GM12891 (cell line): ENCODE measurements around the gene SACS.
A peak's percentile ranks its signal among the peaks of the same experiment; 100 is the strongest.
"Not testable (repeated sequence)": the region's sequence is repeated elsewhere in the genome, so short reads cannot be mapped to it uniquely, and the experiment has no call there.

Source experiments
- DNase-seq: peaks from one replicate; pipeline ENCODE4 v3.0.0; 2011; ENCODE audit warnings: low spot score; ENCODE audit not compliant: insufficient read length
- FAIRE-seq: peaks from 2 replicates; lab custom pipeline; 2011; peaks lifted over from hg19 to GRCh38; lab: Jason Lieb, UNC
- PAX5 ChIP-seq: IDR thresholded peaks from 2 replicates; pipeline ENCODE4 v1.6.1; 2011; ENCODE audit warnings: low read length, moderate library complexity, mild to moderate bottlenecking; ENCODE audit not compliant: insufficient read depth, severe bottlenecking
- POLR2A ChIP-seq: IDR thresholded peaks from 2 replicates; pipeline ENCODE4 v1.6.1; 2011; ENCODE audit warnings: low read depth, low read length, control low read depth
- POLR2AphosphoS5 ChIP-seq: IDR thresholded peaks from 2 replicates; pipeline ENCODE4 v1.6.1; 2011; ENCODE audit warnings: low read depth, low read length, control low read depth
- POU2F2 ChIP-seq: IDR thresholded peaks from 2 replicates; pipeline ENCODE4 v1.6.1; 2011; ENCODE audit warnings: low read depth, mild to moderate bottlenecking, control low read depth, low read length, moderate library complexity
- SPI1 ChIP-seq: IDR thresholded peaks from 2 replicates; pipeline ENCODE4 v1.6.1; 2011; ENCODE audit warnings: low read depth, low read length, control low read depth
- TAF1 ChIP-seq: IDR thresholded peaks from 2 replicates; pipeline ENCODE4 v1.6.1; 2011; ENCODE audit warnings: low read depth, low read length, control low read depth

Gene SACS

DNA sequence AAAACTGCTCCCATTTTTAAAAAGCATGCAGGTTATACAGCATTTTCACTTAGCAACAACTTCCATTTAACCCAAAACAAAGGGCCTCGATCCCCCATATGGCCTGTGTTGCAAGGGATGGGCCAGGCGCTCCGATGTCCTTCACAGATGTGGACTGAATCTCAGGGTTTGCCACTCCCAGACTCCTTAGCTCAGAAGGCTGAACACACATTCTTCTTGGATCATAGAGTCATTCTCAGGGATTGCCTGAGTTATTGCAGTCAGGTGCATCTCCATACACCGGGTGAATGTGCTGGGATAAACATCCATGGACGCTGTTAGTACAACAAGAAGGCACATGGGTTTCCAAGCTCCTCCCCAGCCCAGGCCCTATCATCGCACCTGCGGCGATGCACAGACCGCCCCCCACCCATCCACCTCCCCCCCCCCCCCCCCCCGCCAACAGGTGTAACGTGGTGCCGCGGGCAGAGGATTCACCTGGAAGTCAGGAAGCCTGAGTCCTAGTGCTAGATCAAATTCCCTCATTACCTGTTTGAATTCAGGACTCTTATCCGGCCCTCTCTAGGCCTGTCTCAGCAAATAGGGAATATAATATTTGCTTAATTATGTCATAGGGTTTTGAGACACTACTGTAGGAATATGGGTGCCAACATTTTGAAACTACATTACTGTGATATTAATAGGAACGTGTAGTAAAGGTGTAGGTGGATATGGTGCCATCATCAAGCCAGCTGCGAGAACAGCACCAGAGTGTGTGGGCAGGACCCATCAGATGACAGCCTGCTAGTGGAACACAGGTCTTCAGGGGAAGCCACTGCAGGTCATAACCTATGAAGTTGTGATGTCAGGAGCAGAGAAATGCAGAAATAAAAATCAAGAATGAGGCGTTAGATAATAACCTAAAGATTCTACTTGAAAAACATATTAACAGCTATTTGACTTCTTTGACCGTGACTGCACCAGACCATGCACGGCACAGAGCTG, 110.9 kb downstream of the SACS start:
- no peak for DNase-seq
- FAIRE-seq = no peak
- TF ChIP-seq POU2F2 (no peak), POLR2AphosphoS5 (no peak), SPI1 (no peak), TAF1 (no peak), PAX5 (no peak), POLR2A (no peak)

DNA sequence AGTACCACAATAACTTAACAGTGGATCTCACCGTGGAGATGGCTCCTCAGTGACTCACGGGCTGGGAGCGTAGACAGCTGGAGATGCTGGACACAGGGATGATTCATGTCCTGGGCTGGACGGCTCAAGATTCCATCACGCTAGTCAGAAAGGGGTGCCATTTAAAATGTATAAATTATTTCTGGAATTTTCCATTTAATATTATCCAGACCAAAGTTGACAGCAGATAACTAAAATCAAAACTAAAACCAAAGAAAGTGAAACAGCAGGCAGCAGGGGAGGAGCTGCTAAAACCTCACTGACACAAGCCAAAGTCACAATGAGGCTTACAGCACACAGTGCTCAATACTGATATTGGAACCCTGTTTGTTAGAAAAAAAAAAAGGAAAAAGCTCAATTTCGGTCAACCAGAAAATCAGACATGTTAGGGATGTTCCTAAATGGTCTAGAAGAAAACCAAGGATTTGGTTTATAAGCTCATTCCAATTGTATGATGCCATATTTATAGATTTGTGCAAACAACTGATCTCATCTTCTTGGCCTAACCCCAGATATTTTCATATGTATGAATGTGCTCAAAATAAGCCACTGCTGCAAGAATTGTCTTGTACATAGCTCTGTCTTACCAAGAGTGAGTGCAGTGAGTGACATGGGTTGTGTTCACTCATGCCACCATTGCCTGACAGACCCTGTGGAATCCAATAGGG, 111.8 kb downstream of the SACS start:
- peak; percentile 56 for FAIRE-seq
- TF ChIP-seq POLR2A = no peak
- no peak for TF ChIP-seq POU2F2
- TF ChIP-seq SPI1 = no peak
- no peak for TF ChIP-seq POLR2AphosphoS5
- no peak for TF ChIP-seq PAX5
- TF ChIP-seq TAF1 = no peak

DNA sequence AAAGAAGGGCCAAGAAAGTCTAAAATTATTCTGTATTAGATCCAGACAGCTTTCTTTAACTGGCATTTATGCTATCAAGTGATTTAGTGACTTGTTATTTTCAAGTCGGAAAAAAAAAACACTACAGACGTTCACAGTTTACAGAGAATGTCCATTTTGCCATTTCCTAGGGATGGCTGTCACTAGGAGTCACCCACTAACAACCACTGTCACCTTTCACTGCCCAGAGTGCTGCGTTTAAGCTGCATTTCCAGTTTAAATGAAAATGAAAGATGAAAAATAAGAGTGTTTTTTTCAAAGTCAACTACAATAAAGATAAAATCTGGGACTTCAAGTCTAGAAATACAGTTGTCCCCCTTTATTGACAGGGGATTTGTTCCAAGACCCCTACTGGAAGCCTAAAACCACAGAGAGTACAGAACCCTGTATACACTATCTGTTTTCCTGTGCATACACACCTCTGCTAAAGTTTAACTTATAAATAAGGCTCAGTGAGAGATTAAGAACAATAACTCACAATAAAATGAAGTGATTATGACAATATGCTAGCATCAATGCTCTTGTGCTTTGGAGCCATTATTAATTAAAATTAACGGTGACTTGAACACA, 112.5 kb downstream of the SACS start:
- DNase-seq = no peak
- FAIRE-seq = no peak
- no peak for TF ChIP-seq TAF1
- TF ChIP-seq SPI1 = no peak

More for the DNA sequence above, 111.8 kb downstream of the SACS start:
- DNase-seq = peak; percentile 25

DNA sequence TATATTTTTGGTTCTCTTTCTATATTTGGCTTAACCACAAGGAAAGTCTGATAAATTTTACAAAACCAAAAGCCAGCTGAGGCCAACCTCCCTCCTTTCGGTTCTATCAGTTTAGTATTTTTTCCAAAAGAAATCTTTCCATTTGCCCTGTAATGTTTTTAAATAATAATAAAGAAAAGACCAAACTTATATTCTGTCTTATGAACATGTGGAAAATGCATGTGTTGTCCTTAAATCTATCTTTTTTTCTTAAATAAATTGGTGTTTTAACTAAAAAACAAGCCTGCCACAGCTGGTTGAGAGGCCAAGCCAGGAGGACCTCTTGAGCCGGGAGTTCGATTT, 113.6 kb downstream of the SACS start:
- TF ChIP-seq TAF1 (no peak), PAX5 (no peak), SPI1 (no peak), POLR2A (no peak), POLR2AphosphoS5 (no peak)
- FAIRE-seq (no peak), DNase-seq (no peak)

DNA sequence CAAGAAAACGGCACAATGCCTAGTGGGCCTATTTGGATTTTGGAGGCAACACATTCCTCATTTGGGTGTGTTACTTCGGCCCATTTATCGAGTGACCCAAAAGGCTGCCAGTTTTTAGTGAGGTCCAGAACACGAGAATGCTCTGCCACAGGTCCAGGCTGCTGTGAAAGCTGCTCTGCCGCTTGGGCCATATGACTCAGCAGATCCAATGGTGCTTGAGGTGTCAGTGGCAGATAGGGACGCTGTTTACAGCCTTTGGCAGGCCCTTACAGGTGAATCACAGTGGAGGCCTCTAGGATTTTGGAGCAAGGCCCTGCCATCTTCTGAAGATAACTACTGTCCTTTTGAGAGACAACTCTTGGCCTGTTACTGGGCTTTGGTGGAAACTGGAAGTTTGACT, 118.7 kb downstream of the SACS start:
- not testable (repeated sequence) for FAIRE-seq, DNase-seq

- no peak for TF ChIP-seq POLR2AphosphoS5
- no peak for TF ChIP-seq PAX5
- no peak for TF ChIP-seq SPI1
- no peak for TF ChIP-seq POU2F2
- TF ChIP-seq POLR2A = no peak
- no peak for TF ChIP-seq TAF1
- FAIRE-seq (no peak), DNase-seq (no peak)
Measured at GRCh38 chr13:23292586-23292985, 140.9 kb downstream of the SACS start.

DNA sequence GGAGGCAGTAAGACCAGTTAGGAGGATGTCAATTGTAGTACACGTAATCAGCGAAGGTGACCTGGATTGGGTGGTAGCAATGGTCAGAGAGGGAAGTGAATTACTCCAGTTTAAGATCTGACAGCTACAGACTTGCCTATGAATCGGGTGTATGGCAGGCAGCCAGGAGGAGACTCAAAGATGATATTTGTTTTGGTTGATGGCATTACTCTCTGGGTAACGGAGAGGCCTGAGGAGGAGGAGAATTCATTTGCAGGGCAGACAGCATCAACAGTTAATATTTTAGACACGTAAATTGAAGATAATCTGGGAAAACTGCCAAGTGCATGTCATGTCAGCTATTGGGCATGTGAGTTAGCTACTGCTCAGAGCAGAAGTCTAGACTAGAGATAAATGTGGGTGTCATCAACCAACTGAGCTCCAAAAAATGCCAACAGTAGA, 143.6 kb downstream of the SACS start:
- FAIRE-seq (no peak), DNase-seq (no peak)
- no peak for TF ChIP-seq TAF1
- TF ChIP-seq POU2F2 = no peak
- TF ChIP-seq POLR2AphosphoS5 = no peak

- DNase-seq = no peak
- no peak for FAIRE-seq
- TF ChIP-seq POU2F2 (no peak), POLR2A (no peak), POLR2AphosphoS5 (no peak), PAX5 (no peak), TAF1 (no peak), SPI1 (no peak)
Measured at GRCh38 chr13:23288995-23289394, 144.5 kb downstream of the SACS start.

- FAIRE-seq = no peak
- TF ChIP-seq PAX5 (no peak), POLR2A (no peak), POU2F2 (no peak)
Measured at GRCh38 chr13:23288564-23288963, 144.9 kb downstream of the SACS start.

DNA sequence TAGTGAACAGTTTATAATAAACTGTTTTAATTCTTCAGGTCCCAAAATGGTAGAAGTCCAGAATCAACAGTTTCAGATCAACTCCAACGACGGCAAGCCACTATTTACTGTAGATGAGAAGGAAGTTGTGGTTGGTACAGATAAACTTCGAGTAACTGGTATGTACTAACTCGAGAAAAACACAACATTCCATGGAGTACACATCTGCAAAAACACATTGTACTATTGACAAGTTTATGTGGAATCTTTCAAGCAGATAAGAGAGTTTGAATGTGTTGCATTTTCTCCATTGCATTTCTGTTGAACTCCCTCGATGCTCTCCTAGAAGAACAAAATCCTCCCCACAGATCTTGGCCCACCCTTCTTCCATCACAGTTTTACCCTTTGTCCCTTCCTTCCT, 154.2 kb downstream of the SACS start:
- DNase-seq = no peak
- TF ChIP-seq POU2F2 (no peak), POLR2AphosphoS5 (no peak), SPI1 (no peak), TAF1 (no peak), PAX5 (no peak), POLR2A (no peak)
- no peak for FAIRE-seq

More at GRCh38 chr13:23288564-23288963, 144.9 kb downstream of the SACS start:
- no peak for DNase-seq
